Coronary artery (tissue), 2 donors: ENCODE data around the gene VILL.

ENCODE experiments used
- DNase-seq: peaks from one replicate; pipeline ENCODE4 v3.0.0-alpha.2; 2017; ENCODE audit warnings: low spot score
- H3K27ac ChIP-seq, 2 donors: fragments of 200-600 bp; sonication (generic); one replicate each; pipeline ENCODE4 v1.5.1; 2016 to 2019
- H3K4me3 ChIP-seq: fragments of 200-600 bp; sonication (generic); 2 replicates; pipeline ENCODE4 v1.5.1; 2016; ENCODE audit warnings: mild to moderate bottlenecking, moderate library complexity
- TF ChIP-seq, protein P1 (sequence below): fragments of 200-600 bp; sonication (generic); IDR thresholded peaks from one replicate; pipeline ENCODE4 v1.5.1; 2019; ENCODE audit warnings: antibody characterized with exemption

The VILL gene

GRCh38 chr3:37979541-37980461, 10.8 kb upstream of the VILL start:
- no peak overlapping the region for H3K27ac ChIP-seq

GRCh38 chr3:37980462-37981347, 9.9 kb upstream of the VILL start:
- DNase-seq, result no peak
- TF ChIP-seq, protein P1, sequence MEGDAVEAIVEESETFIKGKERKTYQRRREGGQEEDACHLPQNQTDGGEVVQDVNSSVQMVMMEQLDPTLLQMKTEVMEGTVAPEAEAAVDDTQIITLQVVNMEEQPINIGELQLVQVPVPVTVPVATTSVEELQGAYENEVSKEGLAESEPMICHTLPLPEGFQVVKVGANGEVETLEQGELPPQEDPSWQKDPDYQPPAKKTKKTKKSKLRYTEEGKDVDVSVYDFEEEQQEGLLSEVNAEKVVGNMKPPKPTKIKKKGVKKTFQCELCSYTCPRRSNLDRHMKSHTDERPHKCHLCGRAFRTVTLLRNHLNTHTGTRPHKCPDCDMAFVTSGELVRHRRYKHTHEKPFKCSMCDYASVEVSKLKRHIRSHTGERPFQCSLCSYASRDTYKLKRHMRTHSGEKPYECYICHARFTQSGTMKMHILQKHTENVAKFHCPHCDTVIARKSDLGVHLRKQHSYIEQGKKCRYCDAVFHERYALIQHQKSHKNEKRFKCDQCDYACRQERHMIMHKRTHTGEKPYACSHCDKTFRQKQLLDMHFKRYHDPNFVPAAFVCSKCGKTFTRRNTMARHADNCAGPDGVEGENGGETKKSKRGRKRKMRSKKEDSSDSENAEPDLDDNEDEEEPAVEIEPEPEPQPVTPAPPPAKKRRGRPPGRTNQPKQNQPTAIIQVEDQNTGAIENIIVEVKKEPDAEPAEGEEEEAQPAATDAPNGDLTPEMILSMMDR, result no peak
- Histone ChIP-seq H3K27ac (no peak overlapping the region), H3K4me3 (no peak overlapping the region)

More at GRCh38 chr3:37979541-37980461, 10.8 kb upstream of the VILL start:
- no peak for DNase-seq
- H3K4me3 ChIP-seq, result no peak overlapping the region
- TF ChIP-seq, protein P1, result no peak

DNA sequence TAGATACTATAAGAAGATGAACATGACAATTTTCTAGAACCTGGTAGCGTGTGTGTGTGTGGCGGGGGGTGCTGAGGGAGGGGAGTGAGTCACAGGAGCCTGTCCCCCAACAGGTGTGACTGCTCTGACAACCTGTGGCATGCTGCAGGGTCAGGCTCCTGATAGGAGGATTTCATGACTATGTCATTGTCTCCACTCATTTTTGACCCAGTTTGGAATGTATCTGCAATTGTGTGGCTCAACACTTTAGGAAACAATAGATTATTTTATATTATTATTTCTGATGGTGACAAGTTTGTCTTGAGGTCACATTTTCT, 9.3 kb upstream of the VILL start:
- no peak overlapping the region for H3K27ac ChIP-seq
- no peak overlapping the region for H3K4me3 ChIP-seq
- TF ChIP-seq, protein P1, result no peak
- no peak for DNase-seq

DNA sequence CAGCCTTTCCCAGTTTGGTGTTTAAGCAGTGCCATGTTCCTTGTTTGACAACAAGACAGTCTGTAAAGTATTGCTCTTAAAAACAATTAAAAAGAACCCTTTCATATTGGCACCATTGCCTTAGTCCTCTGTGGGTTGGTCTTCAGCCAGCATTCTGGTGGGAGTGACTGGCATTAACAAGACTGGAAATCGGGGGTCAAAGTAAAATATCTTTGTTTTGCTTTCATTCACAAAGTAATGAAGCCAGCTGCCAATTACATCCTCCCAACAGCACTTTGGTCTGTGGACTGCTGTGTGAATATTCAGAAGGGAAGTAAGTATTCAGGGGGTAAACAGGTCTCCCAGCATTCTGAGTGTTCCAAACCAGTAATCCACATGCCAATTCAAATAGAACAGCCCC, 8.3 kb upstream of the VILL start:
- TF ChIP-seq, protein P1, result no peak
- DNase-seq, result no peak
- Histone ChIP-seq H3K27ac (no peak overlapping the region), H3K4me3 (no peak overlapping the region)

DNA sequence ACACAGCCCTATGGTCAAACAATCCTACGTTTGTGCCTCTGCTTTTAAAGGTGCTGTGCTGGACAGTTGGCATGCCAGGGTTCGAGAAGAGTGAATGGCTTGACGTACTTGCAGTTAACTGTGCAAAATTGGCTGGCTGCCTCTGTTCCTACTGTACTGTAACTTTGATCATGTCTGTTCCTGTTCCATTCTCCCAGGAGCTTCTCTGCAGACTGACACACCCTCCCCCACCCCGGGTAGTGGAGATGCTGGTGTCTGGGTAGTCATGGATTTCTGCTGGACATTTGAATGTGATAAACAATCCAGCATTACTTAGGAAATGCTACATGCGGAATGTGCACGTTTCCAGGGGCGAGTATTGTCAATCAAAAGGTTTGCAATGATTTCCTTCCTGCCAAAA, 6.5 kb upstream of the VILL start:
- no peak overlapping the region for H3K27ac ChIP-seq
- TF ChIP-seq, protein P1, result no peak
- no peak for DNase-seq
- no peak overlapping the region for H3K4me3 ChIP-seq

GRCh38 chr3:37984596-37984995, 6.0 kb upstream of the VILL start:
- no peak overlapping the region for H3K27ac ChIP-seq
- peak; percentile 54 for DNase-seq
- TF ChIP-seq, protein P1, result no peak
- H3K4me3 ChIP-seq, result no peak overlapping the region
